Measurements from ENCODE around the gene TRAPPC5. TPM values are rescaled to one million over a fixed set of nuclear protein-coding genes. Genes with fewer than 3 reads are reported as not detected.

The TRAPPC5 gene
- total and polyA plus RNA-seq, 2 experiments from 2014 or later = 78.3 to 252 TPM

DNA sequence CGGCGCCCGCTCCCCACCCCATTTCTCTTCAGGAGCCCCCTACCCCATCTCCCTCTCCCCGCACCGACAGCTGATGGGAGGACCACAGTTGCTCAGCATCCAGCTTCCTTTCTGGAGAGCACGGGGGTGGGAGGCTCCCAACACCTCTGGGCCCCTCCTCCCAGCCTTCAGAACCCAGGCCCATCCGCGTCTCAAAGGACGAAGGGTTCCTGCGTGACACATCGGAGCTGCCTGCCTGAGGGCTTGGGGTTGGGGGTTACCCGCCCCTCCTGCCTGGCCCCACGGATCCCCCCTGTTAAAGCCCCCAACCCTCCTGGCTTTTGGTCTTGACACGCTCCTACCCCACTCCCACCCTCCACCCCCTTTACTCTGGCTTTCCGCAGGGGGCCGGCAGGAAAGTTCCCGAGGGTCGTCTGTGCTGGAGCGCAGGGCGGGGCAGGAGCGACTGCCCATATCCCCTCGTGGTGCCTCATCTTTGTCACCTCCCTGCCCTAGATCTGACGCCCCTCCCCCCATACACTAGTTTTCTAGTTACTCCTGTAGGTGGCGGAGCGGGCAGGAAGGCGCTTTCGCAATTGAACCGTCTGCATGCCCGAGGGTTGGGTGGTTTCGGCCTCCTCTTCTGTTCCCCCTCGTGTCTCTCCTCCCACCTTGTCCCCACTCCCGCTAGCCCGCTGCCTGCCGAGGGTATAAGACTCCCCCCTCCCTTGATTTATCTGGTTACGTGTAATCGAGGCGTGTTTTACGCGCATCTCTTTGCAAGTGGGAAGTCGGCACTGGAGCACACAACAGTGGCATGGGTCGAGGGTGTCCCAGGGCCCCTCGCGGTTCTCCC is 924 bp downstream of the TRAPPC5 start:
- peak overlapping the region; percentile 78; the same call in 1 of the 2 replicates for H2AFZ ChIP-seq
- peak; percentile 64 for ATAC-seq

More for the DNA sequence above, 924 bp downstream of the TRAPPC5 start:
- Histone ChIP-seq H3K4me1 (ENCODE audit: insufficient read depth) (peaks cover 7% of the 10 kb centered on the region), H3K27ac (ENCODE audit: low read depth) (peak overlapping the region; percentile 85), H3K4me2 (peak overlapping the region; percentile 91), H3K27me3 (ENCODE audit: insufficient read depth) (peaks cover 6% of the 10 kb centered on the region; the same call in 1 of the 2 replicates), H3F3A (replicated peaks; ENCODE audit: low read depth) (0 out of 2 replicates have a peak, but pooled peaks cover 3% of the 10 kb centered on the region), H3K9me2 (ENCODE audit: insufficient read depth) (no peaks in the 10 kb centered on the region), H3K36me3 (ENCODE audit: insufficient read depth) (no peaks in the 10 kb centered on the region; the same call in 1 of the 2 replicates), H3K79me2 (replicated peaks; ENCODE audit: insufficient read depth) (0 out of 2 replicates have a peak, but pooled peaks cover 3% of the 10 kb centered on the region), H4K20me1 (replicated peaks; ENCODE audit: insufficient read depth) (peaks cover 8% of the 10 kb centered on the region), H3K4me3 (peak overlapping the region; percentile 92)
- H3K27ac Mint-ChIP-seq = peak overlapping the region; percentile 52; the same call in 1 of the 2 replicates
- peak; percentile 97 for DNase-seq (ENCODE audit: low spot score)
- TF ChIP-seq STAT1 (IDR thresholded peaks at IDR 0.05; ENCODE audit: unreplicated experiment) = no peak
- 0 out of 2 replicates have a peak, but pooled peaks have one; percentile 20 for TF ChIP-seq POLR2AphosphoS5 (IDR thresholded peaks at IDR 0.05; ENCODE audit: low read depth)
- no peak for TF ChIP-seq CREB1 (CRISPR knock-in tag; IDR thresholded peaks at IDR 0.05; ENCODE audit: low read depth)
- TF ChIP-seq, protein P1, sequence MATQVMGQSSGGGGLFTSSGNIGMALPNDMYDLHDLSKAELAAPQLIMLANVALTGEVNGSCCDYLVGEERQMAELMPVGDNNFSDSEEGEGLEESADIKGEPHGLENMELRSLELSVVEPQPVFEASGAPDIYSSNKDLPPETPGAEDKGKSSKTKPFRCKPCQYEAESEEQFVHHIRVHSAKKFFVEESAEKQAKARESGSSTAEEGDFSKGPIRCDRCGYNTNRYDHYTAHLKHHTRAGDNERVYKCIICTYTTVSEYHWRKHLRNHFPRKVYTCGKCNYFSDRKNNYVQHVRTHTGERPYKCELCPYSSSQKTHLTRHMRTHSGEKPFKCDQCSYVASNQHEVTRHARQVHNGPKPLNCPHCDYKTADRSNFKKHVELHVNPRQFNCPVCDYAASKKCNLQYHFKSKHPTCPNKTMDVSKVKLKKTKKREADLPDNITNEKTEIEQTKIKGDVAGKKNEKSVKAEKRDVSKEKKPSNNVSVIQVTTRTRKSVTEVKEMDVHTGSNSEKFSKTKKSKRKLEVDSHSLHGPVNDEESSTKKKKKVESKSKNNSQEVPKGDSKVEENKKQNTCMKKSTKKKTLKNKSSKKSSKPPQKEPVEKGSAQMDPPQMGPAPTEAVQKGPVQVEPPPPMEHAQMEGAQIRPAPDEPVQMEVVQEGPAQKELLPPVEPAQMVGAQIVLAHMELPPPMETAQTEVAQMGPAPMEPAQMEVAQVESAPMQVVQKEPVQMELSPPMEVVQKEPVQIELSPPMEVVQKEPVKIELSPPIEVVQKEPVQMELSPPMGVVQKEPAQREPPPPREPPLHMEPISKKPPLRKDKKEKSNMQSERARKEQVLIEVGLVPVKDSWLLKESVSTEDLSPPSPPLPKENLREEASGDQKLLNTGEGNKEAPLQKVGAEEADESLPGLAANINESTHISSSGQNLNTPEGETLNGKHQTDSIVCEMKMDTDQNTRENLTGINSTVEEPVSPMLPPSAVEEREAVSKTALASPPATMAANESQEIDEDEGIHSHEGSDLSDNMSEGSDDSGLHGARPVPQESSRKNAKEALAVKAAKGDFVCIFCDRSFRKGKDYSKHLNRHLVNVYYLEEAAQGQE (IDR thresholded peaks at IDR 0.05; ENCODE audit: unreplicated experiment) = no peak
- no peak for TF ChIP-seq JUNB (IDR thresholded peaks at IDR 0.05; ENCODE audit: unreplicated experiment)
- TF ChIP-seq ZNF331 (CRISPR knock-in tag; IDR thresholded peaks at IDR 0.05; ENCODE audit: low read depth) = no peak
- TF ChIP-seq, protein P2, sequence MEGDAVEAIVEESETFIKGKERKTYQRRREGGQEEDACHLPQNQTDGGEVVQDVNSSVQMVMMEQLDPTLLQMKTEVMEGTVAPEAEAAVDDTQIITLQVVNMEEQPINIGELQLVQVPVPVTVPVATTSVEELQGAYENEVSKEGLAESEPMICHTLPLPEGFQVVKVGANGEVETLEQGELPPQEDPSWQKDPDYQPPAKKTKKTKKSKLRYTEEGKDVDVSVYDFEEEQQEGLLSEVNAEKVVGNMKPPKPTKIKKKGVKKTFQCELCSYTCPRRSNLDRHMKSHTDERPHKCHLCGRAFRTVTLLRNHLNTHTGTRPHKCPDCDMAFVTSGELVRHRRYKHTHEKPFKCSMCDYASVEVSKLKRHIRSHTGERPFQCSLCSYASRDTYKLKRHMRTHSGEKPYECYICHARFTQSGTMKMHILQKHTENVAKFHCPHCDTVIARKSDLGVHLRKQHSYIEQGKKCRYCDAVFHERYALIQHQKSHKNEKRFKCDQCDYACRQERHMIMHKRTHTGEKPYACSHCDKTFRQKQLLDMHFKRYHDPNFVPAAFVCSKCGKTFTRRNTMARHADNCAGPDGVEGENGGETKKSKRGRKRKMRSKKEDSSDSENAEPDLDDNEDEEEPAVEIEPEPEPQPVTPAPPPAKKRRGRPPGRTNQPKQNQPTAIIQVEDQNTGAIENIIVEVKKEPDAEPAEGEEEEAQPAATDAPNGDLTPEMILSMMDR (conservative IDR thresholded peaks at IDR 0.05; ENCODE audit: low read depth in 2 of 2) = peak in 1 of 2 experiments; percentile 67; a peak in 2 of 4 replicates
- no peak for TF ChIP-seq EZH2 (IDR thresholded peaks at IDR 0.05; ENCODE audit: low read depth, unreplicated experiment)
- TF ChIP-seq NANOG (IDR thresholded peaks at IDR 0.05; ENCODE audit: borderline replicate concordance) = no peak
- TF ChIP-seq, protein P3, sequence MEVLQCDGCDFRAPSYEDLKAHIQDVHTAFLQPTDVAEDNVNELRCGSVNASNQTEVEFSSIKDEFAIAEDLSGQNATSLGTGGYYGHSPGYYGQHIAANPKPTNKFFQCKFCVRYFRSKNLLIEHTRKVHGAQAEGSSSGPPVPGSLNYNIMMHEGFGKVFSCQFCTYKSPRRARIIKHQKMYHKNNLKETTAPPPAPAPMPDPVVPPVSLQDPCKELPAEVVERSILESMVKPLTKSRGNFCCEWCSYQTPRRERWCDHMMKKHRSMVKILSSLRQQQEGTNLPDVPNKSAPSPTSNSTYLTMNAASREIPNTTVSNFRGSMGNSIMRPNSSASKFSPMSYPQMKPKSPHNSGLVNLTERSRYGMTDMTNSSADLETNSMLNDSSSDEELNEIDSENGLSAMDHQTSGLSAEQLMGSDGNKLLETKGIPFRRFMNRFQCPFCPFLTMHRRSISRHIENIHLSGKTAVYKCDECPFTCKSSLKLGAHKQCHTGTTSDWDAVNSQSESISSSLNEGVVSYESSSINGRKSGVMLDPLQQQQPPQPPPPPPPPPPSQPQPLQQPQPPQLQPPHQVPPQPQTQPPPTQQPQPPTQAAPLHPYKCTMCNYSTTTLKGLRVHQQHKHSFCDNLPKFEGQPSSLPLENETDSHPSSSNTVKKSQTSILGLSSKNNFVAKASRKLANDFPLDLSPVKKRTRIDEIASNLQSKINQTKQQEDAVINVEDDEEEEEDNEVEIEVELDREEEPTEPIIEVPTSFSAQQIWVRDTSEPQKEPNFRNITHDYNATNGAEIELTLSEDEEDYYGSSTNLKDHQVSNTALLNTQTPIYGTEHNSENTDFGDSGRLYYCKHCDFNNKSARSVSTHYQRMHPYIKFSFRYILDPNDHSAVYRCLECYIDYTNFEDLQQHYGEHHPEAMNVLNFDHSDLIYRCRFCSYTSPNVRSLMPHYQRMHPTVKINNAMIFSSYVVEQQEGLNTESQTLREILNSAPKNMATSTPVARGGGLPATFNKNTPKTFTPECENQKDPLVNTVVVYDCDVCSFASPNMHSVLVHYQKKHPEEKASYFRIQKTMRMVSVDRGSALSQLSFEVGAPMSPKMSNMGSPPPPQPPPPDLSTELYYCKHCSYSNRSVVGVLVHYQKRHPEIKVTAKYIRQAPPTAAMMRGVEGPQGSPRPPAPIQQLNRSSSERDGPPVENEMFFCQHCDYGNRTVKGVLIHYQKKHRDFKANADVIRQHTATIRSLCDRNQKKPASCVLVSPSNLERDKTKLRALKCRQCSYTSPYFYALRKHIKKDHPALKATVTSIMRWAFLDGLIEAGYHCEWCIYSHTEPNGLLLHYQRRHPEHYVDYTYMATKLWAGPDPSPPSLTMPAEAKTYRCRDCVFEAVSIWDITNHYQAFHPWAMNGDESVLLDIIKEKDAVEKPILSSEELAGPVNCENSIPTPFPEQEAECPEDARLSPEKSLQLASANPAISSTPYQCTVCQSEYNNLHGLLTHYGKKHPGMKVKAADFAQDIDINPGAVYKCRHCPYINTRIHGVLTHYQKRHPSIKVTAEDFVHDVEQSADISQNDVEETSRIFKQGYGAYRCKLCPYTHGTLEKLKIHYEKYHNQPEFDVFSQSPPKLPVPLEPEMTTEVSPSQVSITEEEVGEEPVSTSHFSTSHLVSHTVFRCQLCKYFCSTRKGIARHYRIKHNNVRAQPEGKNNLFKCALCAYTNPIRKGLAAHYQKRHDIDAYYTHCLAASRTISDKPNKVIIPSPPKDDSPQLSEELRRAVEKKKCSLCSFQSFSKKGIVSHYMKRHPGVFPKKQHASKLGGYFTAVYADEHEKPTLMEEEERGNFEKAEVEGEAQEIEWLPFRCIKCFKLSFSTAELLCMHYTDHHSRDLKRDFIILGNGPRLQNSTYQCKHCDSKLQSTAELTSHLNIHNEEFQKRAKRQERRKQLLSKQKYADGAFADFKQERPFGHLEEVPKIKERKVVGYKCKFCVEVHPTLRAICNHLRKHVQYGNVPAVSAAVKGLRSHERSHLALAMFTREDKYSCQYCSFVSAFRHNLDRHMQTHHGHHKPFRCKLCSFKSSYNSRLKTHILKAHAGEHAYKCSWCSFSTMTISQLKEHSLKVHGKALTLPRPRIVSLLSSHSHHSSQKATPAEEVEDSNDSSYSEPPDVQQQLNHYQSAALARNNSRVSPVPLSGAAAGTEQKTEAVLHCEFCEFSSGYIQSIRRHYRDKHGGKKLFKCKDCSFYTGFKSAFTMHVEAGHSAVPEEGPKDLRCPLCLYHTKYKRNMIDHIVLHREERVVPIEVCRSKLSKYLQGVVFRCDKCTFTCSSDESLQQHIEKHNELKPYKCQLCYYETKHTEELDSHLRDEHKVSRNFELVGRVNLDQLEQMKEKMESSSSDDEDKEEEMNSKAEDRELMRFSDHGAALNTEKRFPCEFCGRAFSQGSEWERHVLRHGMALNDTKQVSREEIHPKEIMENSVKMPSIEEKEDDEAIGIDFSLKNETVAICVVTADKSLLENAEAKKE (CRISPR knock-in tag; IDR thresholded peaks at IDR 0.05) = no peak
- no peak for TF ChIP-seq EZH2phosphoT487 (IDR thresholded peaks at IDR 0.05; ENCODE audit: unreplicated experiment)
- TF ChIP-seq, protein P4, sequence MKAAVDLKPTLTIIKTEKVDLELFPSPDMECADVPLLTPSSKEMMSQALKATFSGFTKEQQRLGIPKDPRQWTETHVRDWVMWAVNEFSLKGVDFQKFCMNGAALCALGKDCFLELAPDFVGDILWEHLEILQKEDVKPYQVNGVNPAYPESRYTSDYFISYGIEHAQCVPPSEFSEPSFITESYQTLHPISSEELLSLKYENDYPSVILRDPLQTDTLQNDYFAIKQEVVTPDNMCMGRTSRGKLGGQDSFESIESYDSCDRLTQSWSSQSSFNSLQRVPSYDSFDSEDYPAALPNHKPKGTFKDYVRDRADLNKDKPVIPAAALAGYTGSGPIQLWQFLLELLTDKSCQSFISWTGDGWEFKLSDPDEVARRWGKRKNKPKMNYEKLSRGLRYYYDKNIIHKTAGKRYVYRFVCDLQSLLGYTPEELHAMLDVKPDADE (IDR thresholded peaks at IDR 0.05) = no peak
- no peak for TF ChIP-seq ZNF114 (CRISPR knock-in tag; IDR thresholded peaks at IDR 0.05)
- H3K27me3 Mint-ChIP-seq (ENCODE audit: insufficient read depth, low read depth, poor library complexity) = peaks cover 32% of the 10 kb centered on the region
- peaks cover 4% of the 10 kb centered on the region; the same call in 2 of the 3 replicates for H3K4me1 Mint-ChIP-seq
- H3K9me3 Mint-ChIP-seq = no peaks in the 10 kb centered on the region
- H3K4me3 Mint-ChIP-seq = peak overlapping the region; percentile 83
- peaks cover 31% of the 10 kb centered on the region for H3K36me3 Mint-ChIP-seq (ENCODE audit: low read depth)
